ENCODE measurements around the gene LIN9.
A peak's percentile ranks its signal among the peaks of the same experiment; 100 is the strongest.
"Not testable (repeated sequence)": the region's sequence is repeated elsewhere in the genome, so short reads cannot be mapped to it uniquely, and the experiment has no call there.

LIN9 gene

GRCh38 chr1:226268421-226269124, 40.4 kb downstream of the LIN9 start:
- DNase-seq = no peak

GRCh38 chr1:226261818-226262217, 47.1 kb downstream of the LIN9 start:
- DNase-seq = no peak

- DNase-seq = no peak
These were observed 53.6 kb downstream of the LIN9 start for GRCh38 chr1:226255380-226255779.

GRCh38 chr1:226253933-226254332, 55.0 kb downstream of the LIN9 start:
- no peak for DNase-seq

- DNase-seq = not testable (repeated sequence)
These were observed 56.1 kb downstream of the LIN9 start for GRCh38 chr1:226252841-226253240.

- DNase-seq = no peak
These were observed 58.5 kb downstream of the LIN9 start for GRCh38 chr1:226250511-226250910.

- no peak for DNase-seq
These were observed 60.2 kb downstream of the LIN9 start for GRCh38 chr1:226248796-226249195.

- no peak for DNase-seq
These were observed 60.9 kb downstream of the LIN9 start for GRCh38 chr1:226248091-226248490.

- DNase-seq = no peak
These were observed 69.5 kb downstream of the LIN9 start for GRCh38 chr1:226239421-226239820.

GRCh38 chr1:226236826-226237225, 72.1 kb downstream of the LIN9 start:
- no peak for DNase-seq

- DNase-seq = no peak
These were observed 75.2 kb downstream of the LIN9 start for GRCh38 chr1:226233806-226234205.

GRCh38 chr1:226233293-226233692, 75.7 kb downstream of the LIN9 start:
- no peak for DNase-seq

GRCh38 chr1:226226601-226227000, 82.4 kb downstream of the LIN9 start:
- no peak for DNase-seq

- peak; percentile 51 for DNase-seq
These were observed 85.1 kb downstream of the LIN9 start for GRCh38 chr1:226223786-226224244.

- peak; percentile 33 for DNase-seq
These were observed 85.7 kb downstream of the LIN9 start, which contains the start of gene MIXL1 for GRCh38 chr1:226223157-226223785. MIXL1 (plus strand) TSS chr1:226223664; CDS start chr1:226223682, 18 bp downstream.

GRCh38 chr1:226222686-226223085, 86.3 kb downstream of the LIN9 start:
- DNase-seq = no peak

GRCh38 chr1:226220473-226221189, 88.3 kb downstream of the LIN9 start:
- DNase-seq = no peak

GRCh38 chr1:226217273-226217672, 91.7 kb downstream of the LIN9 start:
- DNase-seq = no peak

GRCh38 chr1:226216056-226216455, 92.9 kb downstream of the LIN9 start:
- DNase-seq = no peak

GRCh38 chr1:226215239-226215638, 93.7 kb downstream of the LIN9 start:
- no peak for DNase-seq

- no peak for DNase-seq
These were observed 96.4 kb downstream of the LIN9 start for GRCh38 chr1:226212545-226212944.

- no peak for DNase-seq
These were observed 97.7 kb downstream of the LIN9 start for GRCh38 chr1:226211181-226211821.

GRCh38 chr1:226210571-226211176, 98.3 kb downstream of the LIN9 start:
- DNase-seq = no peak

All from NCI-H2227 treated with DMSO at 0.1 percent for 48 hours (cell line).